ENCODE measurements around the gene AUTS2.

DNA sequence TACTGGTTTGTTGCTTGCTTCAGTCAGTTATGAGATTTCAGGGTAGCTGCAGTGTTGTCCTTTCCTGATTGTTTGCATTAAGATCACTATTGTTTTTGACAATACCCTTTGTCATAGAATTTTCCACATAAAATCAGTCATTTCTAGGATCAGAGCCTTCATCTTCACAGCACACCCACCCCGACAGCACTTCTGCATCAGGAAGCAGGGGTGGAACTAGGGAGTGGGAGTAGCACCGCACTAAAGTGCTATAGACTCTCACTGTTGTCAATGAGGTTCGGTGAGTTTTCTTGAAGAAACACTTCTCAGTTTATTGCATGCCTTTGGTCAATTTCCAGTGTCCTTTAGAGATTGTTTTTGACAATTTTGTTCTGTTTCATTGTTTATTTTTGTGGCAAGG lies 632.5 kb downstream of the AUTS2 start:
- TF ChIP-seq, protein P1, sequence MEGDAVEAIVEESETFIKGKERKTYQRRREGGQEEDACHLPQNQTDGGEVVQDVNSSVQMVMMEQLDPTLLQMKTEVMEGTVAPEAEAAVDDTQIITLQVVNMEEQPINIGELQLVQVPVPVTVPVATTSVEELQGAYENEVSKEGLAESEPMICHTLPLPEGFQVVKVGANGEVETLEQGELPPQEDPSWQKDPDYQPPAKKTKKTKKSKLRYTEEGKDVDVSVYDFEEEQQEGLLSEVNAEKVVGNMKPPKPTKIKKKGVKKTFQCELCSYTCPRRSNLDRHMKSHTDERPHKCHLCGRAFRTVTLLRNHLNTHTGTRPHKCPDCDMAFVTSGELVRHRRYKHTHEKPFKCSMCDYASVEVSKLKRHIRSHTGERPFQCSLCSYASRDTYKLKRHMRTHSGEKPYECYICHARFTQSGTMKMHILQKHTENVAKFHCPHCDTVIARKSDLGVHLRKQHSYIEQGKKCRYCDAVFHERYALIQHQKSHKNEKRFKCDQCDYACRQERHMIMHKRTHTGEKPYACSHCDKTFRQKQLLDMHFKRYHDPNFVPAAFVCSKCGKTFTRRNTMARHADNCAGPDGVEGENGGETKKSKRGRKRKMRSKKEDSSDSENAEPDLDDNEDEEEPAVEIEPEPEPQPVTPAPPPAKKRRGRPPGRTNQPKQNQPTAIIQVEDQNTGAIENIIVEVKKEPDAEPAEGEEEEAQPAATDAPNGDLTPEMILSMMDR (IDR thresholded peaks at IDR 0.05): no peak
- TF ChIP-seq POLR2A (IDR thresholded peaks at IDR 0.05): no peak
- TF ChIP-seq POLR2AphosphoS5 (IDR thresholded peaks at IDR 0.05; ENCODE audit: insufficient read depth in 1 of 2, low read depth in 1 of 2): no peak

Data from vagina (tissue), 2 donors.